ENCODE results near the gene PSEN2.

The PSEN2 gene

GRCh38 chr1:226887006-226887405 lies 16.6 kb downstream of the PSEN2 start:
- peaks cover 31% of the 10 kb centered on the region for H3K4me1 Mint-ChIP-seq
- no peak overlapping the region for H3K27ac Mint-ChIP-seq
- no peak overlapping the region for H3K4me3 Mint-ChIP-seq
- no peaks in the 10 kb centered on the region for H3K9me3 Mint-ChIP-seq
- no peak for TF ChIP-seq CTCF (IDR thresholded peaks at IDR 0.05)
- H3K27me3 Mint-ChIP-seq (ENCODE audit: low read depth, poor library complexity) = peaks cover 14% of the 10 kb centered on the region
- DNase-seq = no peak
- H3K36me3 Mint-ChIP-seq (ENCODE audit: low read depth) = peaks cover 16% of the 10 kb centered on the region

GRCh38 chr1:226888021-226888420 lies 17.6 kb downstream of the PSEN2 start:
- Mint-ChIP-seq H3K36me3 (ENCODE audit: low read depth) (peaks cover 9% of the 10 kb centered on the region), H3K4me3 (no peak overlapping the region), H3K4me1 (peaks cover 21% of the 10 kb centered on the region), H3K27ac (no peak overlapping the region), H3K9me3 (no peaks in the 10 kb centered on the region), H3K27me3 (ENCODE audit: low read depth, poor library complexity) (peaks cover 11% of the 10 kb centered on the region)
- TF ChIP-seq CTCF (IDR thresholded peaks at IDR 0.05) = no peak
- no peak for DNase-seq

- H3K4me3 Mint-ChIP-seq = no peak overlapping the region
- no peak for TF ChIP-seq CTCF (IDR thresholded peaks at IDR 0.05)
- no peak for DNase-seq
- peaks cover 11% of the 10 kb centered on the region for H3K27me3 Mint-ChIP-seq (ENCODE audit: low read depth, poor library complexity)
- peaks cover 9% of the 10 kb centered on the region for H3K36me3 Mint-ChIP-seq (ENCODE audit: low read depth)
- H3K4me1 Mint-ChIP-seq = peaks cover 15% of the 10 kb centered on the region
- no peaks in the 10 kb centered on the region for H3K9me3 Mint-ChIP-seq
- no peak overlapping the region for H3K27ac Mint-ChIP-seq
Observed at GRCh38 chr1:226888816-226889215, 18.4 kb downstream of the PSEN2 start.

- Mint-ChIP-seq H3K4me1 (peaks cover 14% of the 10 kb centered on the region), H3K4me3 (no peak overlapping the region), H3K9me3 (no peaks in the 10 kb centered on the region), H3K36me3 (ENCODE audit: low read depth) (peaks cover 9% of the 10 kb centered on the region), H3K27ac (peak overlapping the region; percentile 66), H3K27me3 (ENCODE audit: low read depth, poor library complexity) (peaks cover 10% of the 10 kb centered on the region)
- DNase-seq = no peak
- TF ChIP-seq CTCF (IDR thresholded peaks at IDR 0.05) = no peak
Observed at GRCh38 chr1:226889616-226890330, 19.4 kb downstream of the PSEN2 start.

- Mint-ChIP-seq H3K4me1 (peaks cover 11% of the 10 kb centered on the region), H3K9me3 (no peaks in the 10 kb centered on the region), H3K4me3 (no peak overlapping the region), H3K27me3 (ENCODE audit: low read depth, poor library complexity) (peaks cover 10% of the 10 kb centered on the region), H3K27ac (no peak overlapping the region), H3K36me3 (ENCODE audit: low read depth) (peaks cover 8% of the 10 kb centered on the region)
- no peak for DNase-seq
- no peak for TF ChIP-seq CTCF (IDR thresholded peaks at IDR 0.05)
Observed at GRCh38 chr1:226890331-226891108, 20.1 kb downstream of the PSEN2 start.

All from nephron progenitor cell (in vitro differentiated cells).